ENCODE data around the gene CFAP68. TPM values are rescaled to one million over a fixed set of nuclear protein-coding genes. Genes with fewer than 3 reads are reported as not detected.

The CFAP68 gene
- total RNA-seq, 2 experiments from 2014 or later: 18.7 to 21.0 TPM

DNA sequence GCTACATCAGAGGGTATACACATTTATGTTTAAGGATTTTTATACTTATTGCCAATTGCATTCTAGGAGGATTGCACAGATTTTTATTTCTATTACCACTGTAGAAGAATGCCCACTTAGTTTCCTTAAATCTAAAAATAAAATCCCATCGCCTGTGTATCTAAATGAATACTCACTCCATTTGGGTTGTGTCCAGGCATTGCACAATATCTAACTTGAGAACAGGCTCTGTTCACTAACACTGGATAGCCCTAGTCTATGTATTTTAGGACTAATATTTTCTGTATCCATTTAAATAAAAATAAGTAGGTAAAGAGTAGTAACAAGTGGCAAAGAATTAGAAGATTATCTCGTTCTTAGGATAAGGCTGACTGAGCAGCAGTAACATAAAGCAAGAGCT is 43.5 kb downstream of the CFAP68 start:
- ChIA-PET POLR2A (no interaction called here), CTCF (no interaction called here)
- H3K27ac ChIP-seq (ENCODE audit: low read depth in 1 of 2, low read length in 2 of 2): no peak overlapping the region
- TF ChIP-seq, protein P1, sequence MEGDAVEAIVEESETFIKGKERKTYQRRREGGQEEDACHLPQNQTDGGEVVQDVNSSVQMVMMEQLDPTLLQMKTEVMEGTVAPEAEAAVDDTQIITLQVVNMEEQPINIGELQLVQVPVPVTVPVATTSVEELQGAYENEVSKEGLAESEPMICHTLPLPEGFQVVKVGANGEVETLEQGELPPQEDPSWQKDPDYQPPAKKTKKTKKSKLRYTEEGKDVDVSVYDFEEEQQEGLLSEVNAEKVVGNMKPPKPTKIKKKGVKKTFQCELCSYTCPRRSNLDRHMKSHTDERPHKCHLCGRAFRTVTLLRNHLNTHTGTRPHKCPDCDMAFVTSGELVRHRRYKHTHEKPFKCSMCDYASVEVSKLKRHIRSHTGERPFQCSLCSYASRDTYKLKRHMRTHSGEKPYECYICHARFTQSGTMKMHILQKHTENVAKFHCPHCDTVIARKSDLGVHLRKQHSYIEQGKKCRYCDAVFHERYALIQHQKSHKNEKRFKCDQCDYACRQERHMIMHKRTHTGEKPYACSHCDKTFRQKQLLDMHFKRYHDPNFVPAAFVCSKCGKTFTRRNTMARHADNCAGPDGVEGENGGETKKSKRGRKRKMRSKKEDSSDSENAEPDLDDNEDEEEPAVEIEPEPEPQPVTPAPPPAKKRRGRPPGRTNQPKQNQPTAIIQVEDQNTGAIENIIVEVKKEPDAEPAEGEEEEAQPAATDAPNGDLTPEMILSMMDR (IDR thresholded peaks at IDR 0.05): no peak
- H3K27me3 Mint-ChIP-seq: peaks cover 10% of the 10 kb centered on the region
- no peaks in the 10 kb centered on the region for H3K9me3 Mint-ChIP-seq
- no peak overlapping the region for H3K27ac Mint-ChIP-seq
- intact Hi-C loops (cut with DNase I, micrococcal nuclease): no loop called here
- ATAC-seq (ENCODE audit: poor library complexity) (no peak), DNase-seq (no peak)
- no peaks in the 10 kb centered on the region for H3K9me3 ChIP-seq (ENCODE audit: control insufficient read depth in 1 of 2, insufficient read depth in 1 of 2, low read length in 2 of 2)
- H3K36me3 Mint-ChIP-seq (ENCODE audit: low read depth): no peaks in the 10 kb centered on the region
- no peak overlapping the region for H3K4me3 Mint-ChIP-seq
- peaks cover 20% of the 10 kb centered on the region for H3K4me1 Mint-ChIP-seq (ENCODE audit: low read depth)
- H3K4me3 ChIP-seq (ENCODE audit: low read length): no peak overlapping the region
- no peaks in the 10 kb centered on the region for H3K27me3 ChIP-seq (ENCODE audit: control insufficient read depth in 1 of 2, insufficient read depth in 2 of 2, low read length in 2 of 2)
- H3K36me3 ChIP-seq (ENCODE audit: insufficient read depth, low read length): no peaks in the 10 kb centered on the region
- peaks cover 15% of the 10 kb centered on the region for H3K4me1 ChIP-seq (ENCODE audit: insufficient read depth, low read length)

DNA sequence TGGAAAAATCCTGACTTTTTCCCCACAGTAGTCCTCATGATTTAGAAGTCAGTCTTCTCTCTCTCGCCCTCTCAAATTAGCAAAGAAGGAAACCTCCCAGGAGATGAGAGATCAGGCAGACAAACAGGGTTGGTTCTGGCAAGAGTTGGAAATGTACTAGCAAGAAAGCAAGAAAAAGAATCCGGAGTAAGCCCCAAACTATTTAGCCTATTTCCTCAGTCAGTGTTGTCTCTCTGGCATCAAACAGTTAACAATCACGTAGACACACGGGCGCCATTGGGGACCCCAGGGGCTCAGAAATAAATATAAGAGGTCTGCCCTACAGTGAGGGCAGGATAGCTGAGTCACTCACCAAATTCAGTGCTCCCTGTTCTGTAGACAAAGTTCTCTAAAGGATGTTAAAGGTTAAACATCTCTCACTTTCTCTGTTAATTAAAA is 44.0 kb downstream of the CFAP68 start:
- ATAC-seq (ENCODE audit: poor library complexity) (no peak), DNase-seq (no peak)
- intact Hi-C loops (cut with DNase I, micrococcal nuclease): no loop called here
- TF ChIP-seq, protein P1 (IDR thresholded peaks at IDR 0.05): no peak
- Histone ChIP-seq H3K36me3 (ENCODE audit: insufficient read depth, low read length) (no peaks in the 10 kb centered on the region), H3K9me3 (ENCODE audit: control insufficient read depth in 1 of 2, insufficient read depth in 1 of 2, low read length in 2 of 2) (no peaks in the 10 kb centered on the region), H3K27ac (ENCODE audit: low read depth in 1 of 2, low read length in 2 of 2) (no peak overlapping the region), H3K27me3 (ENCODE audit: control insufficient read depth in 1 of 2, insufficient read depth in 2 of 2, low read length in 2 of 2) (no peaks in the 10 kb centered on the region), H3K4me3 (ENCODE audit: low read length) (no peak overlapping the region), H3K4me1 (ENCODE audit: insufficient read depth, low read length) (peaks cover 17% of the 10 kb centered on the region)
- Mint-ChIP-seq H3K4me1 (ENCODE audit: low read depth) (peaks cover 20% of the 10 kb centered on the region), H3K4me3 (no peak overlapping the region), H3K9me3 (no peaks in the 10 kb centered on the region), H3K36me3 (ENCODE audit: low read depth) (no peaks in the 10 kb centered on the region), H3K27ac (no peak overlapping the region), H3K27me3 (peaks cover 5% of the 10 kb centered on the region)
- ChIA-PET CTCF (no interaction called here), POLR2A (no interaction called here)

DNA sequence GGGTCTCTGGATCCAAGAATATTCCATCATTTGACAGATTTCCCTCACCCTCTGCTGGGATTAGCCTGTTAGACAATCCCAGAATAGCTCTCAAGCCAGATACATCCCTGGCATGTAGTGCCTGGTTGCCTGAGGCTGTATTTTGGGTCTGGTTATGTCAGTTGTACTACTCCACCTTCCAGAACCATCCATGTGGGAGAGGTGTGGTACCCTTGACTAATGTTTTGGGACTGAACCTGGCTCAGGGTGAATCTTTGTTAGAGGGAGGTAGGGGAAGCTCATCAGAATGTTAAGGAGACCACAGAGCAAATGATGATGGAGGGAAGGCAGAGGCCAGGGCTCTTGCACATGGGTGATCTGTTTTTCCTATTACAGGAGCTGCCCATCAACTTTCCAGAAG is 44.6 kb downstream of the CFAP68 start:
- Mint-ChIP-seq H3K9me3 (no peaks in the 10 kb centered on the region), H3K4me1 (ENCODE audit: low read depth) (peaks cover 20% of the 10 kb centered on the region)
- CTCF ChIA-PET: no interaction called here

More for the DNA sequence above, 44.6 kb downstream of the CFAP68 start:
- no peak for ATAC-seq (ENCODE audit: poor library complexity)
- Mint-ChIP-seq H3K27me3 (peaks cover 4% of the 10 kb centered on the region), H3K4me3 (no peak overlapping the region), H3K36me3 (ENCODE audit: low read depth) (no peaks in the 10 kb centered on the region), H3K27ac (no peak overlapping the region)
- H3K4me3 ChIP-seq (ENCODE audit: low read length): no peak overlapping the region
- H3K4me1 ChIP-seq (ENCODE audit: insufficient read depth, low read length): peaks cover 17% of the 10 kb centered on the region
- no peak for DNase-seq
- intact Hi-C loops (cut with DNase I, micrococcal nuclease): no loop called here
- TF ChIP-seq, protein P1 (IDR thresholded peaks at IDR 0.05): no peak
- H3K36me3 ChIP-seq (ENCODE audit: insufficient read depth, low read length): no peaks in the 10 kb centered on the region
- no peaks in the 10 kb centered on the region for H3K27me3 ChIP-seq (ENCODE audit: control insufficient read depth in 1 of 2, insufficient read depth in 2 of 2, low read length in 2 of 2)
- no peak overlapping the region for H3K27ac ChIP-seq (ENCODE audit: low read depth in 1 of 2, low read length in 2 of 2)
- POLR2A ChIA-PET: no interaction called here
- H3K9me3 ChIP-seq (ENCODE audit: control insufficient read depth in 1 of 2, insufficient read depth in 1 of 2, low read length in 2 of 2): no peaks in the 10 kb centered on the region
